Endothelial cell of umbilical vein (primary cell): Measurements from ENCODE around the gene PIK3AP1. TPM values are rescaled to one million over a fixed set of nuclear protein-coding genes. Genes with fewer than 3 reads are reported as not detected.

Experiments
- BruUV-seq: library from RNA; stranded (reverse); fragments of 400-500 nt; replicated peaks from 2 replicates; lab custom pipeline; 2021; lab: Mats Ljungman, UMichigan
- CTCF ChIA-PET: fragments of 300-600, 350-600 bp; sonication (Branson Sonifier 250); formaldehyde crosslinking; loops from one replicate; lab custom pipeline; 2021; ENCODE audit warnings: antibody characterized with exemption, inconsistent platforms; lab: Charles Lee
- POLR2A ChIA-PET: fragments of 300-600, 350-600 bp; sonication (Branson Sonifier 250); formaldehyde crosslinking; loops from one replicate; lab custom pipeline; 2021; ENCODE audit warnings: antibody characterized with exemption, inconsistent platforms; lab: Charles Lee
- DNase-seq: peaks from one replicate; pipeline ENCODE4 v3.0.0-alpha.2; 2011; ENCODE audit warnings: low read depth, low spot score
- FAIRE-seq: peaks from 2 replicates; lab custom pipeline; 2011; peaks lifted over from hg19 to GRCh38; lab: Jason Lieb, UNC
- H2AFZ ChIP-seq: 2 replicates; pipeline ENCODE4 v1.6.0; 2012; ENCODE audit warnings: low read depth, low read length, control low read depth, inconsistent platforms
- H3K27ac ChIP-seq: 2 replicates; pipeline ENCODE4 v1.5.1; 2011; ENCODE audit warnings: low read depth, mild to moderate bottlenecking, control low read depth, low read length, moderate library complexity; ENCODE audit not compliant: insufficient read depth
- H3K27me3 ChIP-seq, 2 experiments: 2 replicates each; pipeline versions ENCODE4 v1.6.0 to v1.6.1; 2011; ENCODE audit warnings: low read length in 2 of 2, mixed read lengths in 1 of 2; ENCODE audit not compliant: control insufficient read depth in 2 of 2, insufficient read depth in 2 of 2
- H3K36me3 ChIP-seq, 2 experiments: 2 replicates in 1 of 2; 3 replicates in 1 of 2; pipeline ENCODE4 v1.5.1; 2011; ENCODE audit warnings: low read length in 2 of 2, mild to moderate bottlenecking in 1 of 2, moderate library complexity in 1 of 2; ENCODE audit not compliant: control insufficient read depth in 2 of 2, insufficient read depth in 2 of 2; ENCODE audit errors: extremely low read depth in 1 of 2
- H3K4me1 ChIP-seq: 3 replicates; pipeline ENCODE4 v1.5.1; 2011; ENCODE audit warnings: mild to moderate bottlenecking, low read length; ENCODE audit not compliant: control insufficient read depth, insufficient read depth; ENCODE audit errors: extremely low read depth
- H3K4me2 ChIP-seq: 2 replicates; pipeline ENCODE4 v1.6.1; 2011; ENCODE audit warnings: low read length, control low read depth, mixed read lengths; ENCODE audit not compliant: insufficient read depth
- H3K4me3 ChIP-seq, 3 experiments: fragments of 200-600 bp in 1 of 3; sonication (generic), shearing (Covaris generic) in 1 of 3; replicated peaks in 1 of 3; 2 replicates each; pipeline ENCODE4 v1.5.1; 2011 to 2016; ENCODE audit warnings: control low read depth in 3 of 3, low read length in 3 of 3, mild to moderate bottlenecking in 2 of 3, inconsistent platforms in 1 of 3, low read depth in 1 of 3, moderate library complexity in 1 of 3; ENCODE audit not compliant: insufficient read depth in 1 of 3
- H3K79me2 ChIP-seq: 2 replicates; pipeline ENCODE4 v1.6.0; 2012; ENCODE audit warnings: low read length, inconsistent platforms; ENCODE audit not compliant: control insufficient read depth, insufficient read depth
- H3K9ac ChIP-seq: replicated peaks from 2 replicates; pipeline ENCODE3; 2011; ENCODE audit warnings: low read length, control low read depth; ENCODE audit not compliant: insufficient read depth; ENCODE audit errors: extremely low read depth
- H3K9me1 ChIP-seq: replicated peaks from 3 replicates; pipeline ENCODE4 v1.6.0; 2011; ENCODE audit warnings: mild to moderate bottlenecking, low read length; ENCODE audit not compliant: control insufficient read depth, insufficient read depth; ENCODE audit errors: extremely low read depth
- H3K9me3 ChIP-seq: replicated peaks from 2 replicates; pipeline ENCODE4 v1.5.1; 2012; ENCODE audit warnings: low read length, inconsistent platforms; ENCODE audit not compliant: control insufficient read depth, insufficient read depth
- H4K20me1 ChIP-seq: replicated peaks from 2 replicates; pipeline ENCODE3; 2011; ENCODE audit warnings: mild to moderate bottlenecking, low read length; ENCODE audit not compliant: control insufficient read depth, insufficient read depth; ENCODE audit errors: extremely low read depth
- EZH2 ChIP-seq: IDR thresholded peaks from 2 replicates; pipeline ENCODE4 v1.6.1; 2012; ENCODE audit warnings: borderline replicate concordance, low read depth, mild to moderate bottlenecking, moderate library complexity, low read length, inconsistent platforms; ENCODE audit not compliant: severe bottlenecking
- FOS ChIP-seq: IDR thresholded peaks from 2 replicates; pipeline ENCODE4 v1.6.1; 2011; ENCODE audit warnings: mild to moderate bottlenecking, low read length, moderate library complexity, borderline replicate concordance; ENCODE audit not compliant: insufficient read depth
- GATA2 ChIP-seq: IDR thresholded peaks from 2 replicates; pipeline ENCODE4 v1.7.0; 2011; ENCODE audit warnings: low read depth, mild to moderate bottlenecking, moderate library complexity, mixed read lengths, low read length; ENCODE audit not compliant: insufficient read length, insufficient read depth
- JUN ChIP-seq: IDR thresholded peaks from 2 replicates; pipeline ENCODE4 v1.6.1; 2011; ENCODE audit warnings: borderline replicate concordance, low read depth; ENCODE audit not compliant: insufficient read length, insufficient read depth
- MYC ChIP-seq: IDR thresholded peaks from one replicate; pipeline ENCODE4 v1.6.1; 2011; ENCODE audit warnings: mild to moderate bottlenecking, low read depth, low read length
- POLR2A ChIP-seq: IDR thresholded peaks from 2 replicates; pipeline ENCODE4 v1.6.1; 2012; ENCODE audit warnings: low read depth, mild to moderate bottlenecking, control low read depth, low read length
- POLR2AphosphoS5 ChIP-seq: IDR thresholded peaks from 2 replicates; pipeline ENCODE4 v1.6.1; 2012; ENCODE audit warnings: low read depth, mild to moderate bottlenecking, control low read depth, low read length, moderate library complexity; ENCODE audit not compliant: insufficient read depth
- dilution Hi-C: fragments of 300-500 bp; cut with MboI; formaldehyde crosslinking; loops from one replicate; pipeline ENCODE4 v1.15.0; 2019; ENCODE audit warnings: low sequenced_read_pairs; ENCODE audit not compliant: extremely low pct_ligation_motif_present
- intact Hi-C: fragments of 100-400 bp; cut with micrococcal nuclease; formaldehyde crosslinking; loops from one replicate; pipeline ENCODE4 v1.10.0; 2022
- polyA plus RNA-seq, 4 experiments: library from polyadenylated mRNA; depleted of rRNA in 3 of 4; stranded (reverse) in 3 of 4; unstranded in 1 of 4; fragments of >200 nt; gene quantifications; 2 replicates each; pipeline versions ENCODE4 v1.2.1 to v1.2.3, GENCODE V29; 2011 to 2012; ENCODE audit warnings: missing spikeins in 1 of 4
- total RNA-seq: library from RNA; stranded (reverse); gene quantifications from 2 replicates; pipeline ENCODE4 v1.2.3, GENCODE V29; 2021
- TF ChIP-seq, protein P1 (sequence below), 2 donors: IDR thresholded peaks; 1 replicate in 1 of 2; 2 replicates in 1 of 2; pipeline ENCODE4 v1.5.1; 2011; ENCODE audit warnings: low read length in 2 of 2, mild to moderate bottlenecking in 2 of 2, moderate library complexity in 2 of 2, control low read depth in 1 of 2, inconsistent platforms in 1 of 2, low read depth in 1 of 2; ENCODE audit not compliant: insufficient read depth in 1 of 2; ENCODE audit errors: extremely low read depth in 1 of 2
- TF ChIP-seq, protein P2 (sequence below): IDR thresholded peaks from 2 replicates; pipeline ENCODE4 v1.6.1; 2011; ENCODE audit not compliant: insufficient read depth, insufficient read length

The PIK3AP1 gene
- total and polyA plus RNA-seq, 2 donors (not counting 3 experiments of a cell fraction or from before 2014, with no cell fraction given) = 0.04 TPM; not detected in 1

DNA sequence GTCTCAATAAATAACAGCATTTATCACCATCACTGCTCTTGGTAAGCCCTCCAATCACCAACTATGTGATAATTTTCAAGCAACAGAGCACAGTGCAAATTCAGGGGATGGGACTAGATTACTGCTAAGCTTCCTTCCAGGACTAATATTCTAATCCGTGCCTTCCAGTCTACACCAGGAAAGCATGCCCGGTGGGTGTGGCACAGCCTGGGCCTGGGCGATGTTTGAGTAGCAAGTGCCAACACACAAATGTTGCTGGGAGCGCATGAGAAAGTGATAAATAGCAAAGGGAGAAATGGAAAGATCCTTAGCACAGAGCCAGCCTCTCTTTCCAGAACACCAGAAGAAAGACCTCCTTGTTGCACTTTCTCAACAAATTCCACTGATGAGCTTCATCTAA lies 120.0 kb downstream of the PIK3AP1 start:
- TF ChIP-seq JUN (no peak), POLR2A (no peak), POLR2AphosphoS5 (no peak)
- TF ChIP-seq, protein P1, sequence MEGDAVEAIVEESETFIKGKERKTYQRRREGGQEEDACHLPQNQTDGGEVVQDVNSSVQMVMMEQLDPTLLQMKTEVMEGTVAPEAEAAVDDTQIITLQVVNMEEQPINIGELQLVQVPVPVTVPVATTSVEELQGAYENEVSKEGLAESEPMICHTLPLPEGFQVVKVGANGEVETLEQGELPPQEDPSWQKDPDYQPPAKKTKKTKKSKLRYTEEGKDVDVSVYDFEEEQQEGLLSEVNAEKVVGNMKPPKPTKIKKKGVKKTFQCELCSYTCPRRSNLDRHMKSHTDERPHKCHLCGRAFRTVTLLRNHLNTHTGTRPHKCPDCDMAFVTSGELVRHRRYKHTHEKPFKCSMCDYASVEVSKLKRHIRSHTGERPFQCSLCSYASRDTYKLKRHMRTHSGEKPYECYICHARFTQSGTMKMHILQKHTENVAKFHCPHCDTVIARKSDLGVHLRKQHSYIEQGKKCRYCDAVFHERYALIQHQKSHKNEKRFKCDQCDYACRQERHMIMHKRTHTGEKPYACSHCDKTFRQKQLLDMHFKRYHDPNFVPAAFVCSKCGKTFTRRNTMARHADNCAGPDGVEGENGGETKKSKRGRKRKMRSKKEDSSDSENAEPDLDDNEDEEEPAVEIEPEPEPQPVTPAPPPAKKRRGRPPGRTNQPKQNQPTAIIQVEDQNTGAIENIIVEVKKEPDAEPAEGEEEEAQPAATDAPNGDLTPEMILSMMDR (IDR thresholded peaks at IDR 0.05; ENCODE audit: extremely low read depth in 1 of 2, insufficient read depth in 1 of 2, low read depth in 1 of 2, low read length in 2 of 2) = no peak
- no peaks in the 10 kb centered on the region for H3K4me1 ChIP-seq
- FAIRE-seq (no peak), DNase-seq (no peak)
- H3K27ac ChIP-seq = no peak overlapping the region
- no TSS peak for BruUV-seq
- H3K9me1 ChIP-seq = no peaks in the 10 kb centered on the region
- H4K20me1 ChIP-seq = no peaks in the 10 kb centered on the region
- H2AFZ ChIP-seq = no peak overlapping the region
- intact Hi-C loops = no loop called here
- H3K27me3 ChIP-seq = peaks cover 6 to 7% of the 10 kb centered on the region in 2 experiments
- H3K4me2 ChIP-seq = no peak overlapping the region
- no peaks in the 10 kb centered on the region for H3K9me3 ChIP-seq
- H3K36me3 ChIP-seq = no peaks in the 10 kb centered on the region
- no peak overlapping the region for H3K4me3 ChIP-seq
- dilution Hi-C loops = no loop called here
- no peak overlapping the region for H3K9ac ChIP-seq
- ChIA-PET POLR2A (no interaction called here), CTCF (interaction anchor here (0.6 to 0.8 kb wide), 2 partner anchors 10 to 13 kb away, joined by 3 read pairs; no protein-coding TSS in a partner anchor)
- no peaks in the 10 kb centered on the region for H3K79me2 ChIP-seq

DNA sequence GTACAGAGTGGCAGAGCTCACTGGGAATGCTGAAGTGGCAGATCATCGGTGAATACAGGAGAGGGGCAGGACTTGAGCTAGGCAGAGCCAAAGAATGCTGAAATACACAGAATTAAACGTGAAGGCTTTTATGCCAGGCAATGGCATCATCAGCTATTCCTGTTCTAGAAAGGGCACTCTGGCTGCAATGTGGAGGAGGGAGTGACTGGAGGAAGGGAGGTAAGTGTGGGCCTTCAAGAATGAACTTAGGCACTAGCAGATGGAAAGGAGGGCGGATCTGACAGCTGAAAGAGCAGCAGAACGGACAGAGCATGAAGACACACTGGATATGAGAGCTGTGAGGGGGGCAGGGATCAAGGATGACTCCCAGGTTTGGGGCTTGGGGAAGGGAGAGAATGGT lies 121.5 kb downstream of the PIK3AP1 start:
- no peak overlapping the region for H2AFZ ChIP-seq
- H3K4me3 ChIP-seq = no peak overlapping the region
- H3K9me3 ChIP-seq = no peaks in the 10 kb centered on the region
- dilution Hi-C loops (no loop called here), intact Hi-C loops (no loop called here)
- no peaks in the 10 kb centered on the region for H3K79me2 ChIP-seq
- H3K9me1 ChIP-seq = no peaks in the 10 kb centered on the region
- no peak overlapping the region for H3K9ac ChIP-seq
- no TSS peak for BruUV-seq
- no peaks in the 10 kb centered on the region for H4K20me1 ChIP-seq
- H3K4me1 ChIP-seq = no peaks in the 10 kb centered on the region
- CTCF ChIA-PET = no interaction called here
- POLR2A ChIA-PET = no interaction called here
- H3K27ac ChIP-seq = no peak overlapping the region
- FAIRE-seq = no peak
- peaks cover 6 to 12% of the 10 kb centered on the region in 2 experiments for H3K27me3 ChIP-seq
- H3K36me3 ChIP-seq = no peaks in the 10 kb centered on the region
- H3K4me2 ChIP-seq = no peak overlapping the region
- TF ChIP-seq GATA2 = no peak
- TF ChIP-seq POLR2AphosphoS5 = no peak
- no peak for TF ChIP-seq JUN
- TF ChIP-seq MYC = no peak
- no peak for TF ChIP-seq FOS
- TF ChIP-seq, protein P1 (IDR thresholded peaks at IDR 0.05; ENCODE audit: extremely low read depth in 1 of 2, insufficient read depth in 1 of 2, low read depth in 1 of 2, low read length in 2 of 2) = no peak
- TF ChIP-seq, protein P2, sequence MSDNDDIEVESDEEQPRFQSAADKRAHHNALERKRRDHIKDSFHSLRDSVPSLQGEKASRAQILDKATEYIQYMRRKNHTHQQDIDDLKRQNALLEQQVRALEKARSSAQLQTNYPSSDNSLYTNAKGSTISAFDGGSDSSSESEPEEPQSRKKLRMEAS = no peak
- TF ChIP-seq EZH2 = no peak
- no peak for TF ChIP-seq POLR2A
- no peak for DNase-seq
